Prostate gland (tissue), 2 donors: ENCODE measurements around the gene WDR64. TPM values are rescaled to one million over a fixed set of nuclear protein-coding genes. Genes with fewer than 3 reads are reported as not detected.

ENCODE experiments used
- DNase-seq: peaks from one replicate; pipeline ENCODE4 v3.0.0-alpha.2; 2019; ENCODE audit warnings: low spot score
- H3K27ac ChIP-seq, 2 donors: fragments of 200-600 bp; sonication (generic); 2 replicates each; pipeline ENCODE4 v1.5.1; 2017 to 2019
- H3K27me3 ChIP-seq: fragments of 200-600 bp; sonication (generic); replicated peaks from 2 replicates; pipeline ENCODE4 v1.5.1; 2019; ENCODE audit not compliant: insufficient read depth
- H3K36me3 ChIP-seq, 2 donors: fragments of 200-600 bp; sonication (generic); 1 replicate in 1 of 2; 2 replicates in 1 of 2; pipeline versions ENCODE4 v1.5.1 to v1.8.1; 2017 to 2019
- H3K4me1 ChIP-seq: fragments of 200-600 bp; sonication (generic); replicated peaks from 2 replicates; pipeline ENCODE4 v1.5.1; 2019
- H3K4me3 ChIP-seq, 2 donors: fragments of 200-600 bp; sonication (generic); 2 replicates each; pipeline ENCODE4 v1.5.1; 2017 to 2019
- H3K9me3 ChIP-seq: fragments of 200-600 bp; sonication (generic); 2 replicates; pipeline ENCODE4 v1.5.1; 2017
- CTCF ChIP-seq, 4 experiments: fragments of 200-600 bp in 2 of 4; fragments of 450-650 bp in 2 of 4; sonication (generic) in 2 of 4; IDR thresholded peaks; 1 replicate in 3 of 4; 2 replicates in 1 of 4; pipeline ENCODE4 v1.5.1; 2016 to 2019; ENCODE audit warnings: antibody characterized with exemption in 4 of 4, mild to moderate bottlenecking in 2 of 4, moderate library complexity in 2 of 4
- POLR2A ChIP-seq: fragments of 450-650 bp; IDR thresholded peaks from one replicate; pipeline ENCODE4 v1.6.1; 2016; ENCODE audit warnings: antibody characterized with exemption, mild to moderate bottlenecking
- POLR2AphosphoS5 ChIP-seq: sonication (generic); formaldehyde crosslinking; IDR thresholded peaks from one replicate; pipeline ENCODE4 v1.6.1; 2017; ENCODE audit warnings: antibody characterized with exemption
- WGBS: methylation state at CpG from one replicate; pipeline ENCODE4 v1.1.5; 2018; 5-methylcytosine and 5-hydroxymethylcytosine counted together
- intact Hi-C: fragments of 100-400 bp; cut with DNase I; formaldehyde crosslinking; loops from one replicate; pipeline ENCODE4 v1.14.2; 2022
- total RNA-seq, 2 donors: library from RNA; depleted of rRNA; stranded (reverse); fragments of >200 nt; gene quantifications; one replicate each; pipeline ENCODE4 v1.1.0, GENCODE V29; 2016

The WDR64 gene
- total RNA-seq, 2 donors from 2014 or later: 0.91 TPM; not detected in 1

GRCh38 chr1:241837901-241838300, 185.8 kb downstream of the WDR64 start:
- Histone ChIP-seq H3K27me3 (no peaks in the 10 kb centered on the region), H3K36me3 (no peaks in the 10 kb centered on the region), H3K9me3 (no peaks in the 10 kb centered on the region), H3K4me3 (no peak overlapping the region), H3K27ac (no peak overlapping the region), H3K4me1 (no peaks in the 10 kb centered on the region)
- intact Hi-C loops: loop anchor here (10.0 kb wide), 1 partner anchor 223 kb away; no protein-coding TSS in a partner anchor
- no peak for DNase-seq
- WGBS: 80% methylated on average over 4 of the region's 4 CpGs
- TF ChIP-seq POLR2AphosphoS5: no peak
- TF ChIP-seq POLR2A: no peak
- no peak for TF ChIP-seq CTCF (IDR thresholded peaks at IDR 0.05)

GRCh38 chr1:241838897-241839296, 186.8 kb downstream of the WDR64 start:
- TF ChIP-seq POLR2A (no peak), POLR2AphosphoS5 (no peak), CTCF (IDR thresholded peaks at IDR 0.05) (no peak)
- H3K27ac ChIP-seq: no peak overlapping the region
- intact Hi-C loops: loop anchor here (10.0 kb wide), 1 partner anchor 224 kb away; no protein-coding TSS in a partner anchor
- H3K9me3 ChIP-seq: no peaks in the 10 kb centered on the region
- 73% methylated on average over 5 of the region's 5 CpGs for WGBS
- no peaks in the 10 kb centered on the region for H3K4me1 ChIP-seq
- DNase-seq: no peak
- no peaks in the 10 kb centered on the region for H3K36me3 ChIP-seq
- H3K4me3 ChIP-seq: no peak overlapping the region
- H3K27me3 ChIP-seq: no peaks in the 10 kb centered on the region

- no peak for TF ChIP-seq POLR2A
- no peak for TF ChIP-seq CTCF (IDR thresholded peaks at IDR 0.05)
- no peak for TF ChIP-seq POLR2AphosphoS5
- H3K4me3 ChIP-seq: no peak overlapping the region
- no peaks in the 10 kb centered on the region for H3K27me3 ChIP-seq
- H3K27ac ChIP-seq: no peak overlapping the region
- DNase-seq: no peak
- H3K36me3 ChIP-seq: no peaks in the 10 kb centered on the region
- intact Hi-C loops: loop anchor here (10.0 kb wide), 1 partner anchor 225 kb away; no protein-coding TSS in a partner anchor
- 86% methylated on average over 6 of the region's 6 CpGs for WGBS
- H3K4me1 ChIP-seq: no peaks in the 10 kb centered on the region
- H3K9me3 ChIP-seq: no peaks in the 10 kb centered on the region
Observed at GRCh38 chr1:241839369-241839979, 187.4 kb downstream of the WDR64 start.

- H3K9me3 ChIP-seq: no peaks in the 10 kb centered on the region
- H3K27me3 ChIP-seq: no peaks in the 10 kb centered on the region
- no peaks in the 10 kb centered on the region for H3K4me1 ChIP-seq
- WGBS: 83% methylated on average over 6 of the region's 6 CpGs
- intact Hi-C loops: no loop called here
- no peak for DNase-seq
- TF ChIP-seq POLR2AphosphoS5 (no peak), CTCF (IDR thresholded peaks at IDR 0.05) (no peak), POLR2A (no peak)
- H3K4me3 ChIP-seq: no peak overlapping the region
- H3K36me3 ChIP-seq: no peaks in the 10 kb centered on the region
- no peak overlapping the region for H3K27ac ChIP-seq
Observed at GRCh38 chr1:241840164-241840563, 188.1 kb downstream of the WDR64 start.

DNA sequence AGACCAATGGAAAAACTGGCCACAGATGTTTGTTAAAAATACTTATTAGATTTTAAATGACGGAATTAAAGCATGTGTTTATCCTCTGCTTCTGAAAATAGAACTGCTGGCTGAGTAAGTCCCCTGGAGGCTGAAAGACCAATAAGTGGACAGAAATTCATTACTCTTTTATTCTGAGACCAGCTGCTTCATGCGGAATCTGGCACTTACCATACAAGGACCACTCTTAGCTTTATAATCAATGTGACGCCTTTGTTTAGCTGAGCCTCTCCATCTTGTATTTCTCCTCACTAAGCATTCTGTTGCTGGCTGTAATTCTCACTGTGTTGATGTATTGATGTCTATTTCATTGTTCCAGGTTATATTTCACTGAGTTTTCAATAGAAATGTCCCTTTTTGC, 189.6 kb downstream of the WDR64 start:
- Histone ChIP-seq H3K27me3 (no peaks in the 10 kb centered on the region), H3K4me3 (no peak overlapping the region), H3K36me3 (no peaks in the 10 kb centered on the region), H3K27ac (no peak overlapping the region), H3K4me1 (no peaks in the 10 kb centered on the region), H3K9me3 (no peaks in the 10 kb centered on the region)
- TF ChIP-seq POLR2A (no peak), CTCF (IDR thresholded peaks at IDR 0.05) (no peak), POLR2AphosphoS5 (no peak)
- 77% methylated on average over 3 of the region's 3 CpGs for WGBS
- DNase-seq: no peak
- intact Hi-C loops: no loop called here
